Endothelial cell of umbilical vein (primary cell): Measurements from ENCODE around the gene NDRG2. TPM values are rescaled to one million over a fixed set of nuclear protein-coding genes. Genes with fewer than 3 reads are reported as not detected.
"Not testable (repeated sequence)": the region's sequence is repeated elsewhere in the genome, so short reads cannot be mapped to it uniquely, and the experiment has no call there.

Experiments
- BruUV-seq: library from RNA; stranded (reverse); fragments of 400-500 nt; replicated peaks from 2 replicates; lab custom pipeline; 2021; lab: Mats Ljungman, UMichigan
- CTCF ChIA-PET: fragments of 300-600, 350-600 bp; sonication (Branson Sonifier 250); formaldehyde crosslinking; loops from one replicate; lab custom pipeline; 2021; ENCODE audit warnings: antibody characterized with exemption, inconsistent platforms; lab: Charles Lee
- POLR2A ChIA-PET: fragments of 300-600, 350-600 bp; sonication (Branson Sonifier 250); formaldehyde crosslinking; loops from one replicate; lab custom pipeline; 2021; ENCODE audit warnings: antibody characterized with exemption, inconsistent platforms; lab: Charles Lee
- DNase-seq: peaks from one replicate; pipeline ENCODE4 v3.0.0-alpha.2; 2011; ENCODE audit warnings: low read depth, low spot score
- FAIRE-seq: peaks from 2 replicates; lab custom pipeline; 2011; peaks lifted over from hg19 to GRCh38; lab: Jason Lieb, UNC
- H2AFZ ChIP-seq: 2 replicates; pipeline ENCODE4 v1.6.0; 2012; ENCODE audit warnings: low read depth, low read length, control low read depth, inconsistent platforms
- H3K27ac ChIP-seq: 2 replicates; pipeline ENCODE4 v1.5.1; 2011; ENCODE audit warnings: low read depth, mild to moderate bottlenecking, control low read depth, low read length, moderate library complexity; ENCODE audit not compliant: insufficient read depth
- H3K27me3 ChIP-seq, 2 experiments: 2 replicates each; pipeline versions ENCODE4 v1.6.0 to v1.6.1; 2011; ENCODE audit warnings: low read length in 2 of 2, mixed read lengths in 1 of 2; ENCODE audit not compliant: control insufficient read depth in 2 of 2, insufficient read depth in 2 of 2
- H3K36me3 ChIP-seq, 2 experiments: 2 replicates in 1 of 2; 3 replicates in 1 of 2; pipeline ENCODE4 v1.5.1; 2011; ENCODE audit warnings: low read length in 2 of 2, mild to moderate bottlenecking in 1 of 2, moderate library complexity in 1 of 2; ENCODE audit not compliant: control insufficient read depth in 2 of 2, insufficient read depth in 2 of 2; ENCODE audit errors: extremely low read depth in 1 of 2
- H3K4me1 ChIP-seq: 3 replicates; pipeline ENCODE4 v1.5.1; 2011; ENCODE audit warnings: mild to moderate bottlenecking, low read length; ENCODE audit not compliant: control insufficient read depth, insufficient read depth; ENCODE audit errors: extremely low read depth
- H3K4me2 ChIP-seq: 2 replicates; pipeline ENCODE4 v1.6.1; 2011; ENCODE audit warnings: low read length, control low read depth, mixed read lengths; ENCODE audit not compliant: insufficient read depth
- H3K4me3 ChIP-seq, 3 experiments: fragments of 200-600 bp in 1 of 3; sonication (generic), shearing (Covaris generic) in 1 of 3; replicated peaks in 1 of 3; 2 replicates each; pipeline ENCODE4 v1.5.1; 2011 to 2016; ENCODE audit warnings: control low read depth in 3 of 3, low read length in 3 of 3, mild to moderate bottlenecking in 2 of 3, inconsistent platforms in 1 of 3, low read depth in 1 of 3, moderate library complexity in 1 of 3; ENCODE audit not compliant: insufficient read depth in 1 of 3
- H3K79me2 ChIP-seq: 2 replicates; pipeline ENCODE4 v1.6.0; 2012; ENCODE audit warnings: low read length, inconsistent platforms; ENCODE audit not compliant: control insufficient read depth, insufficient read depth
- H3K9ac ChIP-seq: replicated peaks from 2 replicates; pipeline ENCODE3; 2011; ENCODE audit warnings: low read length, control low read depth; ENCODE audit not compliant: insufficient read depth; ENCODE audit errors: extremely low read depth
- H3K9me1 ChIP-seq: replicated peaks from 3 replicates; pipeline ENCODE4 v1.6.0; 2011; ENCODE audit warnings: mild to moderate bottlenecking, low read length; ENCODE audit not compliant: control insufficient read depth, insufficient read depth; ENCODE audit errors: extremely low read depth
- H3K9me3 ChIP-seq: replicated peaks from 2 replicates; pipeline ENCODE4 v1.5.1; 2012; ENCODE audit warnings: low read length, inconsistent platforms; ENCODE audit not compliant: control insufficient read depth, insufficient read depth
- H4K20me1 ChIP-seq: replicated peaks from 2 replicates; pipeline ENCODE3; 2011; ENCODE audit warnings: mild to moderate bottlenecking, low read length; ENCODE audit not compliant: control insufficient read depth, insufficient read depth; ENCODE audit errors: extremely low read depth
- CTCF ChIP-seq, 2 donors: IDR thresholded peaks; 1 replicate in 1 of 2; 2 replicates in 1 of 2; pipeline ENCODE4 v1.5.1; 2011; ENCODE audit warnings: low read length in 2 of 2, mild to moderate bottlenecking in 2 of 2, moderate library complexity in 2 of 2, control low read depth in 1 of 2, inconsistent platforms in 1 of 2, low read depth in 1 of 2; ENCODE audit not compliant: insufficient read depth in 1 of 2; ENCODE audit errors: extremely low read depth in 1 of 2
- EZH2 ChIP-seq: IDR thresholded peaks from 2 replicates; pipeline ENCODE4 v1.6.1; 2012; ENCODE audit warnings: borderline replicate concordance, low read depth, mild to moderate bottlenecking, moderate library complexity, low read length, inconsistent platforms; ENCODE audit not compliant: severe bottlenecking
- FOS ChIP-seq: IDR thresholded peaks from 2 replicates; pipeline ENCODE4 v1.6.1; 2011; ENCODE audit warnings: mild to moderate bottlenecking, low read length, moderate library complexity, borderline replicate concordance; ENCODE audit not compliant: insufficient read depth
- GATA2 ChIP-seq: IDR thresholded peaks from 2 replicates; pipeline ENCODE4 v1.7.0; 2011; ENCODE audit warnings: low read depth, mild to moderate bottlenecking, moderate library complexity, mixed read lengths, low read length; ENCODE audit not compliant: insufficient read length, insufficient read depth
- JUN ChIP-seq: IDR thresholded peaks from 2 replicates; pipeline ENCODE4 v1.6.1; 2011; ENCODE audit warnings: borderline replicate concordance, low read depth; ENCODE audit not compliant: insufficient read length, insufficient read depth
- MAX ChIP-seq: IDR thresholded peaks from 2 replicates; pipeline ENCODE4 v1.6.1; 2011; ENCODE audit not compliant: insufficient read depth, insufficient read length
- POLR2A ChIP-seq: IDR thresholded peaks from 2 replicates; pipeline ENCODE4 v1.6.1; 2012; ENCODE audit warnings: low read depth, mild to moderate bottlenecking, control low read depth, low read length
- dilution Hi-C: fragments of 300-500 bp; cut with MboI; formaldehyde crosslinking; loops from one replicate; pipeline ENCODE4 v1.15.0; 2019; ENCODE audit warnings: low sequenced_read_pairs; ENCODE audit not compliant: extremely low pct_ligation_motif_present
- intact Hi-C: fragments of 100-400 bp; cut with micrococcal nuclease; formaldehyde crosslinking; loops from one replicate; pipeline ENCODE4 v1.10.0; 2022
- polyA plus RNA-seq, 4 experiments: library from polyadenylated mRNA; depleted of rRNA in 3 of 4; stranded (reverse) in 3 of 4; unstranded in 1 of 4; fragments of >200 nt; gene quantifications; 2 replicates each; pipeline versions ENCODE4 v1.2.1 to v1.2.3, GENCODE V29; 2011 to 2012; ENCODE audit warnings: missing spikeins in 1 of 4
- total RNA-seq: library from RNA; stranded (reverse); gene quantifications from 2 replicates; pipeline ENCODE4 v1.2.3, GENCODE V29; 2021

The NDRG2 gene
- total and polyA plus RNA-seq, 2 donors (not counting 3 experiments of a cell fraction or from before 2014, with no cell fraction given) = 0.54 TPM; not detected in 1

- intact Hi-C loops = no loop called here
- POLR2A ChIA-PET = no interaction called here
These were observed 38.0 kb downstream of the NDRG2 start for GRCh38 chr14:20986811-20987210.

GRCh38 chr14:20985650-20986049, 39.2 kb downstream of the NDRG2 start:
- DNase-seq, BruUV-seq, FAIRE-seq, H3K27me3 ChIP-seq, H3K4me2 ChIP-seq, H3K79me2 ChIP-seq, H4K20me1 ChIP-seq, H3K36me3 ChIP-seq, H3K4me3 ChIP-seq, intact Hi-C loops, dilution Hi-C loops, H3K9me1 ChIP-seq, POLR2A ChIA-PET, H3K9ac ChIP-seq, H2AFZ ChIP-seq, H3K27ac ChIP-seq, H3K9me3 ChIP-seq: not testable (repeated sequence)
- CTCF ChIA-PET = interaction anchor here (1.1 to 2.2 kb wide), 2 partner anchors 20 to 29 kb away, joined by 3 to 6 read pairs; no protein-coding TSS in a partner anchor
- H3K4me1 ChIP-seq = peaks cover 14% of the 10 kb centered on the region

More at GRCh38 chr14:20986811-20987210, 38.0 kb downstream of the NDRG2 start:
- DNase-seq = peak; percentile 75
- Histone ChIP-seq H3K4me2 (no peak overlapping the region), H3K9me3 (no peaks in the 10 kb centered on the region), H4K20me1 (no peaks in the 10 kb centered on the region), H2AFZ (no peak overlapping the region), H3K9me1 (no peaks in the 10 kb centered on the region), H3K27me3 (no peaks in the 10 kb centered on the region), H3K9ac (no peak overlapping the region), H3K79me2 (peaks cover 17% of the 10 kb centered on the region), H3K4me1 (peaks cover 21% of the 10 kb centered on the region), H3K36me3 (no peaks in the 10 kb centered on the region), H3K27ac (no peak overlapping the region), H3K4me3 (no peak overlapping the region)
- CTCF ChIA-PET = interaction anchor here (1.0 to 3.8 kb wide), 3 partner anchors 15 to 28 kb away, joined by 3 to 34 read pairs (median 6); no protein-coding TSS in a partner anchor
- dilution Hi-C loops = no loop called here
- TF ChIP-seq CTCF (IDR thresholded peaks at IDR 0.05; ENCODE audit: extremely low read depth in 1 of 2, insufficient read depth in 1 of 2, low read depth in 1 of 2, low read length in 2 of 2) (no peak), EZH2 (no peak), POLR2A (no peak), MAX (no peak), JUN (peak; percentile 82), GATA2 (no peak), FOS (peak; percentile 97)
- peak; percentile 85 for FAIRE-seq
- no TSS peak for BruUV-seq
